Measurements from ENCODE around the gene FSTL5. TPM values are rescaled to one million over a fixed set of nuclear protein-coding genes. Genes with fewer than 3 reads are reported as not detected.

Gene FSTL5
- total RNA-seq, 1 experiment from 2014 or later, result not detected

- WGBS (ENCODE audit: extremely low coverage, insufficient read length, low lambda C conversion rate), result no CpG with 5 or more reads among the region's 4 CpGs
- no peaks in the 10 kb centered on the region for H3K27me3 ChIP-seq (ENCODE audit: insufficient read depth, low read length)
- H4K91ac ChIP-seq (ENCODE audit: insufficient read length, low read depth, low read length), result no peak overlapping the region
- H3K79me1 ChIP-seq (ENCODE audit: insufficient read depth, low read depth, low read length, poor library complexity, severe bottlenecking), result no peaks in the 10 kb centered on the region
- TF ChIP-seq CTCF (conservative IDR thresholded peaks at IDR 0.05), result no peak
- H3K23ac ChIP-seq (ENCODE audit: insufficient read length, low read depth, low read length), result no peak overlapping the region
- no peak overlapping the region for H2BK120ac ChIP-seq (ENCODE audit: low read depth, low read length, poor library complexity, severe bottlenecking)
- no peak overlapping the region for H4K5ac ChIP-seq (ENCODE audit: insufficient read length, low read depth, low read length)
- Mint-ChIP-seq H3K4me3 (no peak overlapping the region), H3K27ac (no peak overlapping the region), H3K27me3 (ENCODE audit: low read depth) (no peaks in the 10 kb centered on the region), H3K36me3 (ENCODE audit: insufficient read depth in 1 of 3, low read depth in 3 of 3) (no peaks in the 10 kb centered on the region), H3K9me3 (no peaks in the 10 kb centered on the region), H3K4me1 (peaks cover 4 to 5% of the 10 kb centered on the region in 2 experiments; a peak in 3 of 4 replicates)
- H2BK5ac ChIP-seq (ENCODE audit: insufficient read length, low read length), result no peak overlapping the region
- no peak overlapping the region for H4K8ac ChIP-seq (replicated peaks; ENCODE audit: insufficient read length, low read depth, low read length)
- H3K9me3 ChIP-seq (ENCODE audit: control insufficient read depth, low read depth, low read length), result no peaks in the 10 kb centered on the region
- DNase-seq, result no peak
- H3K23me2 ChIP-seq (ENCODE audit: insufficient read length, low read depth, low read length, poor library complexity, severe bottlenecking), result no peaks in the 10 kb centered on the region
- no peak overlapping the region for H2BK15ac ChIP-seq (ENCODE audit: low read depth, low read length)
- no peak overlapping the region for H3K18ac ChIP-seq (ENCODE audit: insufficient read length, low read depth, low read length)
- no peak overlapping the region for H3K14ac ChIP-seq (ENCODE audit: insufficient read depth, low read length)
- no peak overlapping the region for H3K27ac ChIP-seq (ENCODE audit: insufficient read length, low read depth, low read length)
- H3K56ac ChIP-seq (ENCODE audit: insufficient read length, low read depth, low read length), result no peak overlapping the region
- H3K9ac ChIP-seq (ENCODE audit: extremely low read depth, insufficient read length, low read length), result no peak overlapping the region
- no peaks in the 10 kb centered on the region for H3K79me2 ChIP-seq (ENCODE audit: insufficient read depth, low read length)
- no peak overlapping the region for H2AK5ac ChIP-seq (ENCODE audit: insufficient read length, low read length)
- no peaks in the 10 kb centered on the region for H4K20me1 ChIP-seq (ENCODE audit: control insufficient read depth, insufficient read depth, insufficient read length)
- no peak overlapping the region for H2AFZ ChIP-seq (ENCODE audit: low read length)
- no peaks in the 10 kb centered on the region for H3K4me1 ChIP-seq (ENCODE audit: insufficient read depth, low read length)
- H2BK20ac ChIP-seq (ENCODE audit: low read depth, low read length, poor library complexity, severe bottlenecking), result no peak overlapping the region
- no peak overlapping the region for H3T11ph ChIP-seq (ENCODE audit: low read length)
- no peak overlapping the region for H3K4me2 ChIP-seq (ENCODE audit: insufficient read depth, insufficient read length, low read length)
- H3K4ac ChIP-seq (ENCODE audit: low read depth, low read length), result no peak overlapping the region
- H2BK12ac ChIP-seq (ENCODE audit: insufficient read length, low read depth, low read length), result no peak overlapping the region
These were observed 697.5 kb downstream of the FSTL5 start for GRCh38 chr4:161466316-161466715.

Data from H9 (cell line).